GM23338 (cell line): ENCODE measurements around the gene SEC22A. TPM values are rescaled to one million over a fixed set of nuclear protein-coding genes. Genes with fewer than 3 reads are reported as not detected.

Experiments used
- ATAC-seq: fragments of 200-7000 bp; cut with Tn5 transposase; 3 replicates; pipeline ENCODE4 v1.9.1; 2020
- DNase-seq: peaks from one replicate; pipeline ENCODE4 v3.0.0-alpha.2; 2015; ENCODE audit warnings: low spot score
- H2AFZ ChIP-seq: fragments of 200-600 bp; sonication (generic); 2 replicates; pipeline ENCODE4 v1.8.0; 2016; ENCODE audit warnings: antibody characterized with exemption, mild to moderate bottlenecking, moderate library complexity
- H3F3A ChIP-seq: fragments of 200-600 bp; sonication (generic); replicated peaks from 2 replicates; pipeline ENCODE4 v1.8.0; 2017; ENCODE audit warnings: antibody characterized with exemption, mixed run types, low read depth
- H3K27ac ChIP-seq: fragments of 200-600 bp; sonication (generic); 2 replicates; pipeline ENCODE4 v1.6.1; 2016; ENCODE audit warnings: low read depth
- H3K27me3 ChIP-seq: fragments of 200-600 bp; sonication (generic); 2 replicates; pipeline ENCODE4 v1.8.0; 2016; ENCODE audit warnings: mild to moderate bottlenecking, mixed run types, moderate library complexity; ENCODE audit not compliant: insufficient read depth
- H3K36me3 ChIP-seq: fragments of 200-600 bp; sonication (generic); 2 replicates; pipeline ENCODE4 v1.8.0; 2016; ENCODE audit warnings: mild to moderate bottlenecking; ENCODE audit not compliant: insufficient read depth
- H3K4me1 ChIP-seq: fragments of 200-600 bp; sonication (generic); 2 replicates; pipeline ENCODE4 v1.8.0; 2016; ENCODE audit warnings: mild to moderate bottlenecking, moderate library complexity; ENCODE audit not compliant: insufficient read depth
- H3K4me2 ChIP-seq: fragments of 200-600 bp; sonication (generic); 2 replicates; pipeline ENCODE4 v1.7.1; 2017; ENCODE audit warnings: mixed run types
- H3K4me3 ChIP-seq: fragments of 200-600 bp; sonication (generic); 2 replicates; pipeline ENCODE4 v1.6.1; 2016; ENCODE audit warnings: mixed run types
- H3K79me2 ChIP-seq: fragments of 200-600 bp; sonication (generic); replicated peaks from 2 replicates; pipeline ENCODE4 v1.8.0; 2017; ENCODE audit warnings: mild to moderate bottlenecking; ENCODE audit not compliant: insufficient read depth
- H3K9me2 ChIP-seq: fragments of 200-600 bp; sonication (generic); 2 replicates; pipeline ENCODE4 v1.8.0; 2017; ENCODE audit not compliant: insufficient read depth
- H4K20me1 ChIP-seq: fragments of 200-600 bp; sonication (generic); replicated peaks from 2 replicates; pipeline ENCODE4 v1.8.0; 2017; ENCODE audit warnings: mild to moderate bottlenecking; ENCODE audit not compliant: insufficient read depth
- H3K27ac Mint-ChIP-seq: 2 replicates; pipeline ENCODE4 v1.8.0; 2020; ENCODE audit warnings: inconsistent platforms, mild to moderate bottlenecking, moderate library complexity, mixed read lengths
- H3K27me3 Mint-ChIP-seq: 3 replicates; pipeline ENCODE4 v1.8.0; 2022; ENCODE audit warnings: low read depth, mild to moderate bottlenecking, moderate library complexity, mixed read lengths, inconsistent platforms; ENCODE audit not compliant: insufficient read depth, poor library complexity
- H3K36me3 Mint-ChIP-seq: 3 replicates; pipeline ENCODE4 v1.8.0; 2021; ENCODE audit warnings: low read depth, mild to moderate bottlenecking, inconsistent platforms, moderate library complexity, mixed read lengths
- H3K4me1 Mint-ChIP-seq: 3 replicates; pipeline ENCODE4 v1.8.0; 2020; ENCODE audit warnings: mild to moderate bottlenecking, inconsistent platforms, mixed read lengths
- H3K4me3 Mint-ChIP-seq: 3 replicates; pipeline ENCODE4 v1.8.0; 2021; ENCODE audit warnings: moderate library complexity, mild to moderate bottlenecking, inconsistent platforms, mixed read lengths
- H3K9me3 Mint-ChIP-seq: 3 replicates; pipeline ENCODE4 v1.8.0; 2020; ENCODE audit warnings: moderate library complexity, mild to moderate bottlenecking, inconsistent platforms, mixed read lengths
- CREB1 ChIP-seq: fragments of 250-450 bp; sonication (Bioruptor Pico); IDR thresholded peaks from 2 replicates; pipeline ENCODE4 v1.5.0; 2020; ENCODE audit warnings: low read depth, mild to moderate bottlenecking, moderate library complexity
- CTCF ChIP-seq, 2 experiments: fragments of 200-600 bp in 1 of 2; sonication (generic) in 1 of 2; conservative IDR thresholded peaks; 2 replicates each; pipeline versions ENCODE4 v1.5.1 to v1.6.1; 2016 to 2017; ENCODE audit warnings: antibody characterized with exemption in 2 of 2, low read depth in 2 of 2, mild to moderate bottlenecking in 2 of 2, moderate library complexity in 1 of 2
- ETS1 ChIP-seq: IDR thresholded peaks from 2 replicates; pipeline ENCODE4 v1.6.1; 2016; ENCODE audit warnings: antibody characterized with exemption
- EZH2 ChIP-seq: fragments of 200-600 bp; sonication (generic); IDR thresholded peaks from one replicate; pipeline ENCODE4 v1.8.0; 2017; ENCODE audit warnings: antibody characterized with exemption, mild to moderate bottlenecking, low read depth; ENCODE audit not compliant: unreplicated experiment
- EZH2phosphoT487 ChIP-seq: fragments of 200-600 bp; sonication (generic); IDR thresholded peaks from one replicate; pipeline ENCODE4 v1.8.1; 2018; ENCODE audit warnings: antibody characterized with exemption; ENCODE audit not compliant: unreplicated experiment
- JUNB ChIP-seq: IDR thresholded peaks from one replicate; pipeline ENCODE4 v1.6.1; 2016; ENCODE audit warnings: antibody characterized with exemption; ENCODE audit not compliant: unreplicated experiment
- NANOG ChIP-seq: IDR thresholded peaks from 2 replicates; pipeline ENCODE4 v1.6.1; 2016; ENCODE audit warnings: antibody characterized with exemption, borderline replicate concordance
- POLR2AphosphoS5 ChIP-seq: IDR thresholded peaks from 2 replicates; pipeline ENCODE4 v1.6.1; 2016; ENCODE audit warnings: antibody characterized with exemption, low read depth
- REST ChIP-seq: IDR thresholded peaks from one replicate; pipeline ENCODE4 v1.6.1; 2018; ENCODE audit warnings: antibody characterized with exemption; ENCODE audit not compliant: unreplicated experiment
- STAT1 ChIP-seq: IDR thresholded peaks from one replicate; pipeline ENCODE4 v1.6.1; 2016; ENCODE audit warnings: antibody characterized with exemption; ENCODE audit not compliant: unreplicated experiment
- ZNF114 ChIP-seq: fragments of 250-450 bp; sonication (Bioruptor Pico); IDR thresholded peaks from 2 replicates; pipeline ENCODE4 v1.5.0; 2020; ENCODE audit warnings: mild to moderate bottlenecking, moderate library complexity
- ZNF331 ChIP-seq: fragments of 250-450 bp; sonication (Bioruptor Pico); IDR thresholded peaks from 2 replicates; pipeline ENCODE4 v1.5.0; 2020; ENCODE audit warnings: low read depth, mild to moderate bottlenecking, moderate library complexity
- ZNF462 ChIP-seq: fragments of 250-450 bp; sonication (Bioruptor Pico); IDR thresholded peaks from 2 replicates; pipeline ENCODE4 v1.5.0; 2020; ENCODE audit warnings: mild to moderate bottlenecking, moderate library complexity
- polyA plus RNA-seq: library from polyadenylated mRNA; unstranded; fragments of >200 nt; fragmentation: Nextera tagmentation; extraction: Ambion mirVana; gene quantifications from 2 replicates; pipeline ENCODE4 v1.2.1, GENCODE V29; 2016
- total RNA-seq: library from RNA; depleted of rRNA; stranded (reverse); fragments of >200 nt; shearing (Covaris generic); gene quantifications from 2 replicates; pipeline ENCODE4 v1.2.3, GENCODE V29; 2014

Gene SEC22A
- total and polyA plus RNA-seq, 2 experiments from 2014 or later, result 11.2 to 24.1 TPM

- no peaks in the 10 kb centered on the region for H3K27me3 ChIP-seq
- no peak overlapping the region for H2AFZ ChIP-seq
Measured at GRCh38 chr3:123236902-123237301, 35.2 kb downstream of the SEC22A start.

More at GRCh38 chr3:123236902-123237301, 35.2 kb downstream of the SEC22A start:
- Mint-ChIP-seq H3K27me3 (peaks cover 3% of the 10 kb centered on the region), H3K27ac (no peak overlapping the region), H3K9me3 (no peaks in the 10 kb centered on the region), H3K4me1 (no peaks in the 10 kb centered on the region), H3K4me3 (no peak overlapping the region), H3K36me3 (no peaks in the 10 kb centered on the region)
- no peaks in the 10 kb centered on the region for H3K79me2 ChIP-seq
- ATAC-seq (no peak), DNase-seq (no peak)
- H3K4me2 ChIP-seq, result no peak overlapping the region
- H3K27ac ChIP-seq, result no peak overlapping the region
- no peaks in the 10 kb centered on the region for H3K9me2 ChIP-seq
- H3F3A ChIP-seq, result no peaks in the 10 kb centered on the region
- H3K4me3 ChIP-seq, result no peak overlapping the region
- H4K20me1 ChIP-seq, result no peaks in the 10 kb centered on the region
- H3K36me3 ChIP-seq, result no peaks in the 10 kb centered on the region
- peaks cover 4% of the 10 kb centered on the region for H3K4me1 ChIP-seq
- no peak for TF ChIP-seq CREB1
- no peak for TF ChIP-seq STAT1
- no peak for TF ChIP-seq EZH2phosphoT487
- TF ChIP-seq JUNB, result no peak
- no peak for TF ChIP-seq ETS1
- TF ChIP-seq ZNF331 (CRISPR knock-in tag), result no peak
- TF ChIP-seq ZNF462, result no peak
- no peak for TF ChIP-seq POLR2AphosphoS5
- no peak for TF ChIP-seq REST
- TF ChIP-seq NANOG, result no peak
- TF ChIP-seq CTCF (conservative IDR thresholded peaks at IDR 0.05; ENCODE audit: low read depth in 2 of 2), result no peak
- no peak for TF ChIP-seq EZH2
- TF ChIP-seq ZNF114, result no peak
